ENCODE data around the gene PDAP1. TPM values are rescaled to one million over a fixed set of nuclear protein-coding genes. Genes with fewer than 3 reads are reported as not detected.

PDAP1 gene
- total and polyA plus RNA-seq, 9 of the 15 experiments (the other 6 are each of a cell fraction or from before 2014, with no cell fraction given): 10.2 to 315 (median 129) TPM

DNA sequence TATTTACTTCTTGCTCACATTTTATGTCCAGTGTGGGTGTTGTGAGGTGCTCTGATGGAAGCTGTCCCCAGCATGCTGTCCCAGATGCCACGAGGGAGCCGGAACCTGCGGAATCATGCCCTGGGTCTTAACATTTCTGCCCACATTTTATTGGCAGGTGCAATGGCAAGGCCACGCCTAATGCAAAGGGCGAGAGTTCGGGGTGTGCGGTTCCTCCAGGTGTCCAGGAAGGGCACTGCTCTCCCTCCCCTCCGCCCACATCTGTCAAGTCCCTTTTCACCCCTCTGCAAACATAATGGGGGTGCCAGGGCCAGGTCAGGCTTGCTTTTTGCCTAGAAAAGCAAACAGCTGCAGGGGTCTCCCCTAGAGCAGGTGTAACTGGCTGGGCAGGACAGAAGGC, 16.4 kb downstream of the PDAP1 start:
- Histone ChIP-seq H3K4me2 (ENCODE audit: insufficient read depth, low read length) (no peak overlapping the region), H3K4me3 (no peak overlapping the region)

More for the DNA sequence above, 16.4 kb downstream of the PDAP1 start:
- H2AFZ ChIP-seq (ENCODE audit: low read depth, low read length): no peak overlapping the region
- no peaks in the 10 kb centered on the region for H3K9me3 ChIP-seq (replicated peaks; ENCODE audit: control insufficient read depth, insufficient read depth, low read depth, low read length)
- H3K9me1 ChIP-seq (ENCODE audit: control insufficient read depth, insufficient read depth, low read length): no peaks in the 10 kb centered on the region
- H3K9ac ChIP-seq (ENCODE audit: insufficient read depth in 1 of 2, low read depth in 2 of 2, low read length in 2 of 2): no peak overlapping the region
- no peak overlapping the region for H3K27ac ChIP-seq (ENCODE audit: extremely low read depth, low read depth, low read length)
- DNase-seq (ENCODE audit: extremely low read depth in 1 of 4, low spot score in 3 of 4) (no peak), FAIRE-seq (no peak), ATAC-seq (no peak)
- BruUV-seq (replicated peaks): no TSS peak
- no peaks in the 10 kb centered on the region for H3K27me3 ChIP-seq (ENCODE audit: control insufficient read depth in 2 of 2, insufficient read depth in 2 of 2, low read length in 2 of 2)
- in situ Hi-C loops (cut with MboI): no loop called here
- whole genome bisulfite sequencing (ENCODE audit: insufficient coverage, low coverage, missing lambda C conversion rate): 92% methylated on average over 7 of the region's 8 CpGs
- no peaks in the 10 kb centered on the region for H3K79me2 ChIP-seq (ENCODE audit: control insufficient read depth, insufficient read depth, low read length)
- TF ChIP-seq SMAD4 (CRISPR knock-in tag; conservative IDR thresholded peaks at IDR 0.05) (no peak), HMG20B (CRISPR knock-in tag; IDR thresholded peaks at IDR 0.05) (no peak), NFATC3 (IDR thresholded peaks at IDR 0.05) (no peak), ZFP36 (IDR thresholded peaks at IDR 0.05; ENCODE audit: low read depth, low read length, partially characterized antibody) (no peak), PHF21A (IDR thresholded peaks at IDR 0.05; ENCODE audit: borderline replicate concordance, low read depth) (no peak), ZSCAN32 (CRISPR knock-in tag; IDR thresholded peaks at IDR 0.05) (no peak), ZKSCAN3 (CRISPR knock-in tag; IDR thresholded peaks at IDR 0.05) (no peak), ETV1 (tag; conservative IDR thresholded peaks at IDR 0.05; ENCODE audit: low read depth) (no peak), NUFIP1 (IDR thresholded peaks at IDR 0.05; ENCODE audit: partially characterized antibody) (no peak), ZNF146 (CRISPR knock-in tag; IDR thresholded peaks at IDR 0.05; ENCODE audit: unreplicated experiment) (no peak), U2AF1 (optimal IDR thresholded peaks at IDR 0.05; ENCODE audit: low read depth, low read length) (no peak)
- CTCF ChIA-PET (ENCODE audit: low intra/inter-chr PET ratio): interaction anchor here (1.0 kb wide), 1 partner anchor 27 kb away, joined by 3 read pairs; no protein-coding TSS in a partner anchor
- intact Hi-C loops (cut with micrococcal nuclease): no loop called here
- POLR2A ChIA-PET: interaction anchor here (1.6 to 4.7 kb wide), 2 partner anchors 13 to 16 kb away, joined by 3 to 35 read pairs; partner anchors contain the start of genes BUD31 and PDAP1
- peaks cover 0 to 36% of the 10 kb centered on the region in 2 experiments; a peak in 2 of 5 replicates for H3K4me1 ChIP-seq (replicated peaks in 1 of 2; ENCODE audit: control insufficient read depth in 2 of 2, insufficient read depth in 2 of 2, low read length in 2 of 2)
- H3K36me3 ChIP-seq (ENCODE audit: control insufficient read depth, insufficient read depth, low read length): peaks cover 94% of the 10 kb centered on the region
- H4K20me1 ChIP-seq (replicated peaks; ENCODE audit: control insufficient read depth, insufficient read depth, low read length): peaks cover 9% of the 10 kb centered on the region

Data from K562 (cell line).